Body of pancreas (tissue), 4 donors: ENCODE results near the gene H6PD.

ENCODE experiments used
- CTCF ChIP-seq, 7 experiments: fragments of 450-650 bp in 4 of 7; fragments of 200-600 bp in 3 of 7; sonication (generic) in 3 of 7; IDR thresholded peaks; one replicate each; pipeline ENCODE4 v1.5.1; 2016 to 2019; ENCODE audit warnings: antibody characterized with exemption in 7 of 7
- POLR2A ChIP-seq, 3 donors: fragments of 450-650 bp; IDR thresholded peaks; one replicate each; pipeline ENCODE4 v1.6.1; 2016; ENCODE audit warnings: antibody characterized with exemption in 3 of 3, mild to moderate bottlenecking in 2 of 3

GRCh38 chr1:9245661-9246060 is 11.1 kb downstream of the H6PD start:
- TF ChIP-seq CTCF (IDR thresholded peaks at IDR 0.05) (no peak), POLR2A (IDR thresholded peaks at IDR 0.05) (no peak)
